Pancreas (tissue), 10 donors: ENCODE measurements around the gene FILIP1L. TPM values are rescaled to one million over a fixed set of nuclear protein-coding genes. Genes with fewer than 3 reads are reported as not detected.

ENCODE experiments used
- ATAC-seq, 4 donors: fragments of 200-7000 bp; cut with Tn5 transposase; one replicate each; pipeline versions ENCODE4 v1.8.0 to v1.9.1; 2020; ENCODE audit warnings: mild to moderate bottlenecking in 4 of 4, moderate library complexity in 4 of 4
- DNase-seq, 6 donors: peaks; one replicate each; pipeline ENCODE4 v3.0.0-alpha.2; 2020
- FAIRE-seq: peaks from 2 replicates; lab custom pipeline; 2012; peaks lifted over from hg19 to GRCh38; lab: Jason Lieb, UNC
- H3K27ac ChIP-seq, 4 donors: fragments of 200-600 bp; sonication (generic); 1 replicate in 3 of 4; 2 replicates in 1 of 4; pipeline versions ENCODE4 v1.5.0 to v1.8.0; 2020
- H3K27me3 ChIP-seq, 4 donors: fragments of 200-600 bp; one replicate each; pipeline ENCODE4 v1.8.0; 2021
- H3K36me3 ChIP-seq, 3 donors: fragments of 200-600 bp; sonication (generic) in 1 of 3; one replicate each; pipeline versions ENCODE4 v1.5.0 to v1.8.0; 2020 to 2021
- H3K4me1 ChIP-seq, 3 donors: fragments of 200-600 bp; one replicate each; pipeline ENCODE4 v1.8.0; 2021
- H3K4me3 ChIP-seq, 4 donors: fragments of 200-600 bp; sonication (generic) in 2 of 4; one replicate each; pipeline versions ENCODE4 v1.5.0 to v1.8.0; 2020 to 2021
- H3K9me3 ChIP-seq, 4 donors: fragments of 200-600 bp; one replicate each; pipeline ENCODE4 v1.8.0; 2021
- WGBS, 2 donors: extraction: QIAGEN DNeasy Blood & Tissue Kit; methylation state at CpG; one replicate each; pipeline ENCODE4 v1.1.7; 2013; 5-methylcytosine and 5-hydroxymethylcytosine counted together
- intact Hi-C, 3 donors: fragments of 100-400 bp; cut with DNase I; formaldehyde crosslinking; loops; one replicate each; pipeline versions ENCODE4 v1.11.1 to v1.14.2; 2022
- polyA plus RNA-seq, 2 donors: library from polyadenylated mRNA; stranded (reverse); fragments of 200-250 nt; gene quantifications; one replicate each; pipeline ENCODE4 v1.2.3, GENCODE V29; 2013
- total RNA-seq, 6 donors: library from RNA; stranded (reverse); fragmentation: NEBNext Ultra II Directional in 4 of 6; extraction: Animal tissue kit (Norgen Biotek cat#: 25700) in 4 of 6; gene quantifications; one replicate each; pipeline versions ENCODE4 v1.2.1 to v1.2.4, GENCODE V29; 2021 to 2023
- TF ChIP-seq, protein P1 (sequence below), 4 donors: fragments of 200-600 bp; sonication (generic) in 3 of 4; IDR thresholded peaks; one replicate each; pipeline versions ENCODE4 v1.5.0 to v1.8.0; 2021; ENCODE audit warnings: antibody characterized with exemption in 4 of 4
- donor health status: healthy with polysubstance abuse.
- donor health status: DM: no; HTN: no; CAD: no; lungs with moderate emphysema.
- donor health status: DM: no; HTN: no; CAD: no.
- donor health status: control.
- donor health status: control.
- donor health status: Bipolar disorder and iron deficiency.
- donor health status: DM: yes; HTN: yes; CAD: no.
- donor health status: DM: no; HTN: no; CAD: no.
- donor health status: DM: no; HTN: no; CAD: no.
- donor health status: DM: yes; HTN: yes; CAD: no.

The FILIP1L gene
- total and polyA plus RNA-seq, 8 donors = 12.5 to 37.7 (median 15.8) TPM

DNA sequence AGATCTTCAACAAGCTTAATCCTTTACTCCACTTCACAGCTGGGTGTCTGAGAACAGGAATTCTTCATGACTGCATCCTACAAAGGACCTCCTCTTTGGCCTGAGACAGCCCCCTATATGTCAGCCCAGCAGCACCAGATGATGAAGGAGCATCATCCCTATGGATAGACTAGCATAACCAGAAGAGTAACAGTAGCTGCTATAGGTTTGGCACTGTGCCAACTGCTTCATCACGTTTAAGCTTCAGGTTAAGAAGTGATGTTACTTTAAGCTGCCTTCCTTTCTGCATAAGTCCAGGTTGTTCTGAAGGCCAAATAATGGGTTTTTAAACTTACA lies 246.0 kb downstream of the FILIP1L start:
- DNase-seq (no peak), FAIRE-seq (no peak), ATAC-seq (peak in 1 of 4 donors; percentile 11)
- Histone ChIP-seq H3K27me3 (no peaks in the 10 kb centered on the region), H3K4me1 (peaks cover 0 to 10% (median 4%) of the 10 kb centered on the region in 3 donors), H3K36me3 (no peaks in the 10 kb centered on the region), H3K9me3 (no peaks in the 10 kb centered on the region), H3K4me3 (no peak overlapping the region), H3K27ac (no peak overlapping the region)
- TF ChIP-seq, protein P1, sequence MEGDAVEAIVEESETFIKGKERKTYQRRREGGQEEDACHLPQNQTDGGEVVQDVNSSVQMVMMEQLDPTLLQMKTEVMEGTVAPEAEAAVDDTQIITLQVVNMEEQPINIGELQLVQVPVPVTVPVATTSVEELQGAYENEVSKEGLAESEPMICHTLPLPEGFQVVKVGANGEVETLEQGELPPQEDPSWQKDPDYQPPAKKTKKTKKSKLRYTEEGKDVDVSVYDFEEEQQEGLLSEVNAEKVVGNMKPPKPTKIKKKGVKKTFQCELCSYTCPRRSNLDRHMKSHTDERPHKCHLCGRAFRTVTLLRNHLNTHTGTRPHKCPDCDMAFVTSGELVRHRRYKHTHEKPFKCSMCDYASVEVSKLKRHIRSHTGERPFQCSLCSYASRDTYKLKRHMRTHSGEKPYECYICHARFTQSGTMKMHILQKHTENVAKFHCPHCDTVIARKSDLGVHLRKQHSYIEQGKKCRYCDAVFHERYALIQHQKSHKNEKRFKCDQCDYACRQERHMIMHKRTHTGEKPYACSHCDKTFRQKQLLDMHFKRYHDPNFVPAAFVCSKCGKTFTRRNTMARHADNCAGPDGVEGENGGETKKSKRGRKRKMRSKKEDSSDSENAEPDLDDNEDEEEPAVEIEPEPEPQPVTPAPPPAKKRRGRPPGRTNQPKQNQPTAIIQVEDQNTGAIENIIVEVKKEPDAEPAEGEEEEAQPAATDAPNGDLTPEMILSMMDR (IDR thresholded peaks at IDR 0.05) = no peak
- WGBS, 2 donors = 6 to 7% methylated on average over 1 of the region's 1 CpG
- intact Hi-C loops = no loop called here

DNA sequence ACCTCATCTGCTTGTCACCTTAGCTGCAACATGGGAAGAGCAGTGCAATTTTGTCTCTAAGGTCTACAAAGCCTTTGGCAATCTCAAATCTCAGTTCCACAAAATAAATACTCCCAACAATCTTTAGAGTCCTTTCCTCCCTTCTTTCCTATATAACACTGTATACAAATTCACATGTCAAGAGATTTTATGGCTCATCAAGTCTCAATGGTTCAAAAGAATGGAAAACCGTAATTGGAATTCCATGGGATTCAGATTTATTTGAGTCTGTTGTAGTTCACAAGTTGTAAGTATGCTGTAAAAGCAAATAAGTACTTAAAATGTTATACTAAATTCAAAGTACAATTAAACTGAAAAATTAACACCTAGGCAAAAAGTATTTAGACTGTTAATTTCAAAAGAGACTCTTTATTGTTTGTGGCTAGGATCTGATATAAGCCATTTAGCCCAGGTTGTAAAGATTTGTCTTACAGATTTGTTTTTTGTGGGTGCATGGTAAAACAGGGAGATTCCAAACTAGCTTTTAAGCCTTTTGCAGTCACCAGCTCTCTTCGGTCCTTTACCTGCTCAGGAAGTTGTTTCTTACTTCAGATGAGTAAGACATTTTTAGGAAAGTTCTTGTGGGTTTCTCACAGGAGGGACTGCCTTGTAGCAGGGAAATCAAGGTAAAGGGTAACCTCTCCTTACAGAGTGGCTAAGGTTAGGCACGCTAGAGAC lies 246.5 kb downstream of the FILIP1L start:
- whole genome bisulfite sequencing, 2 donors = 92% methylated on average over 3 of the region's 3 CpGs
- FAIRE-seq = no peak

DNA sequence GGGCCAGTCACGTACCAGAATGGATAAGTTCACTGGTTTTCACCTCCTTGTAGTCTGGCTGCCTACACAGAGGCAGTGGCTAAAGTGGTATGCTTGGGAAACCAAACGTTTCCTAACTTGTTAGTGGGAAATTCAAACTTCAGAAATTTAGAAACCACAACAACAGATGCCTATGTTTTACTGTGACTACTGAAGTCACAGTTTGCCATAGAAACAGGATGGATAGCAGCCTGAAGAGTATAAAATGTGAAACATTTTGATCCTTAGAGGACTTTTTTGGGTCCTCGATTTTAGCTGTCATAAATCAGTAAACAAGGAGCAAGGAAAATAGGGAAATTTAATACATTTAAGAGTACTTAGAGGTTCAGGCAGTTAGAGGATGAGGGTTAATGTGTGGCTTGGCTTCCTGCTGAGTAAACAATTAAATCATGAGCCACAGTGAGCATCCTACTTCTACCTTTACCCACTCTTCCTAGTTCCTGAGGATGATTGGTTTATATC lies 248.0 kb downstream of the FILIP1L start:
- peak in 2 of 4 donors; percentile 32 to 38 for ATAC-seq
- Histone ChIP-seq H3K4me1 (peaks cover 0 to 4% (median under 1%) of the 10 kb centered on the region in 3 donors), H3K36me3 (no peaks in the 10 kb centered on the region), H3K27ac (no peak overlapping the region), H3K27me3 (no peaks in the 10 kb centered on the region), H3K9me3 (no peaks in the 10 kb centered on the region), H3K4me3 (no peak overlapping the region)
- FAIRE-seq = no peak
- WGBS, 2 donors = 48 to 53% methylated on average over 3 of the region's 3 CpGs
- TF ChIP-seq, protein P1 (IDR thresholded peaks at IDR 0.05) = no peak
- DNase-seq = no peak
- intact Hi-C loops = no loop called here

More for the DNA sequence above, 246.5 kb downstream of the FILIP1L start:
- H3K27me3 ChIP-seq = no peaks in the 10 kb centered on the region
- H3K4me3 ChIP-seq = no peak overlapping the region
- peaks cover 0 to 10% (median 4%) of the 10 kb centered on the region in 3 donors for H3K4me1 ChIP-seq
- no peak overlapping the region for H3K27ac ChIP-seq
- no peak for ATAC-seq
- TF ChIP-seq, protein P1 (IDR thresholded peaks at IDR 0.05) = no peak
- no peaks in the 10 kb centered on the region for H3K36me3 ChIP-seq
- DNase-seq = no peak
- intact Hi-C loops = no loop called here
- H3K9me3 ChIP-seq = no peaks in the 10 kb centered on the region

DNA sequence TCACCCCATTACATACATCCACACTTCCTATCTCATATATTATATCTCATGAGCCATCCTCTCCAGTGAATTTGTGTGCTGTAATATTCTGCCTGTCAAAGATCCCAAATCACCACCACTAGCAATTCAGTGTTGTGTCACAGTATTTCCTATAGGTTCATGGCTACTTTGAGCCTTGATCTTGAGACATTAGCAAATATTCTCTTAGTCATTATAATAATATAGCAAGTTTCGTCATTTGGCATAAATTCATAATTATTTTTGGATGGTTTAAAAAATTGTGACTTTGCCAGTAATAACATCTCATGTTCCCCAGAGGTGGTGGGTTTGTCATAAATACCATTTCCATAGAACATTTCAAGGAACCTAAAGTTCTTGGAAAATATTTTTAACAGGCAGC lies 249.0 kb downstream of the FILIP1L start:
- intact Hi-C loops = no loop called here
- DNase-seq (no peak), FAIRE-seq (no peak), ATAC-seq (no peak)
- H3K27ac ChIP-seq = no peak overlapping the region
- no peaks in the 10 kb centered on the region for H3K4me1 ChIP-seq
- no peak overlapping the region for H3K4me3 ChIP-seq
- TF ChIP-seq, protein P1 (IDR thresholded peaks at IDR 0.05) = no peak
- H3K36me3 ChIP-seq = no peaks in the 10 kb centered on the region
- H3K27me3 ChIP-seq = no peaks in the 10 kb centered on the region
- no peaks in the 10 kb centered on the region for H3K9me3 ChIP-seq
- 80 to 84% methylated on average over 1 of the region's 1 CpG for WGBS, 2 donors

DNA sequence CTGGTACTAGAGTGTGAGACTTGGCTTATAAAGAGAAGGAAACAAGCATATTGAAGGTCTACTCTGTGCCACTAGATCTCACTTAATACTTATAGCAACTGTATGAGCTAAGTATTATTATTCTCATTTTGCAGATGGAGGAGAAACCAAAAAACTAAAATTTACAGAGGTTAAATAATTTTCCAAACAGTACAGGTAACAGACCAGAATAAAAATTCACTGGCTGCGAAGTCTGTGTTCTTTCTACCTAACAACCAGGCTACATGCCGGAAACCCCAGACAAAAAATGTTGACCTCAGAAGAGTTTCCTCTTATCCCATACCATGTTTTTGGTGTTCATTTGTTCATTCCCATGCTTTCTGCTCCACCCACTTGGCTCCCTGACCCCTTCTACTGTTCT lies 250.0 kb downstream of the FILIP1L start:
- H3K4me1 ChIP-seq = peaks cover 0 to 6% (median 0%) of the 10 kb centered on the region in 3 donors
- DNase-seq (no peak), FAIRE-seq (no peak), ATAC-seq (no peak)
- 96 to 98% methylated on average over 2 of the region's 2 CpGs for WGBS, 2 donors
- H3K4me3 ChIP-seq = no peak overlapping the region
- H3K27ac ChIP-seq = no peak overlapping the region
- no peaks in the 10 kb centered on the region for H3K36me3 ChIP-seq
- H3K27me3 ChIP-seq = no peaks in the 10 kb centered on the region
- TF ChIP-seq, protein P1 (IDR thresholded peaks at IDR 0.05) = no peak
- H3K9me3 ChIP-seq = no peaks in the 10 kb centered on the region
- intact Hi-C loops = no loop called here
